Measurements from ENCODE around the gene HKDC1. TPM values are rescaled to one million over a fixed set of nuclear protein-coding genes. Genes with fewer than 3 reads are reported as not detected.
A peak's percentile ranks its signal among the peaks of the same experiment; 100 is the strongest.
"Not testable (repeated sequence)": the region's sequence is repeated elsewhere in the genome, so short reads cannot be mapped to it uniquely, and the experiment has no call there.

The HKDC1 gene
- total RNA-seq, 1 experiment from 2014 or later: 0.68 TPM

GRCh38 chr10:69303632-69304051, 83.5 kb downstream of the HKDC1 start:
- CTCF ChIA-PET: interaction anchor here (1.5 kb wide), 1 partner anchor 51 kb away, joined by 3 read pairs; no protein-coding TSS in a partner anchor
- intact Hi-C loops (cut with micrococcal nuclease): no loop called here

GRCh38 chr10:69306421-69306820, 86.3 kb downstream of the HKDC1 start:
- no peak overlapping the region for H3K27ac Mint-ChIP-seq (ENCODE audit: low read depth, unreplicated experiment)
- no peaks in the 10 kb centered on the region for H3K27me3 Mint-ChIP-seq (ENCODE audit: insufficient read depth, unreplicated experiment)
- intact Hi-C loops (cut with micrococcal nuclease): no loop called here
- no peak for DNase-seq (ENCODE audit: unreplicated experiment)
- H3K4me3 Mint-ChIP-seq (ENCODE audit: unreplicated experiment): no peak overlapping the region
- no peak for TF ChIP-seq CTCF (IDR thresholded peaks at IDR 0.05; ENCODE audit: unreplicated experiment)
- no TSS peak for BruUV-seq (replicated peaks)
- ChIA-PET CTCF (interaction anchor here (0.7 kb wide), 1 partner anchor 15 kb away, joined by 3 read pairs; no protein-coding TSS in a partner anchor), POLR2A (interaction anchor here (1.0 kb wide), 2 partner anchors 12 to 31 kb away, joined by 3 read pairs; no protein-coding TSS in a partner anchor)
- H3K4me1 Mint-ChIP-seq (ENCODE audit: insufficient read depth, unreplicated experiment): peaks cover 6% of the 10 kb centered on the region
- H3K36me3 Mint-ChIP-seq (ENCODE audit: insufficient read depth, unreplicated experiment): no peaks in the 10 kb centered on the region
- H3K9me3 Mint-ChIP-seq (ENCODE audit: unreplicated experiment): no peaks in the 10 kb centered on the region

More at GRCh38 chr10:69303632-69304051, 83.5 kb downstream of the HKDC1 start:
- H3K27ac Mint-ChIP-seq (ENCODE audit: low read depth, unreplicated experiment): no peak overlapping the region
- peak; percentile 35 for DNase-seq (ENCODE audit: unreplicated experiment)
- POLR2A ChIA-PET: interaction anchor here (0.7 to 2.1 kb wide), 5 partner anchors 10 to 34 kb away, joined by 3 to 7 read pairs (median 3); no protein-coding TSS in a partner anchor
- no peaks in the 10 kb centered on the region for H3K9me3 Mint-ChIP-seq (ENCODE audit: unreplicated experiment)
- H3K36me3 Mint-ChIP-seq (ENCODE audit: insufficient read depth, unreplicated experiment): no peaks in the 10 kb centered on the region
- no peak for TF ChIP-seq CTCF (IDR thresholded peaks at IDR 0.05; ENCODE audit: unreplicated experiment)
- H3K27me3 Mint-ChIP-seq (ENCODE audit: insufficient read depth, unreplicated experiment): no peaks in the 10 kb centered on the region
- peaks cover 6% of the 10 kb centered on the region for H3K4me1 Mint-ChIP-seq (ENCODE audit: insufficient read depth, unreplicated experiment)
- no TSS peak for BruUV-seq (replicated peaks)
- H3K4me3 Mint-ChIP-seq (ENCODE audit: unreplicated experiment): no peak overlapping the region

GRCh38 chr10:69307434-69307833, 87.3 kb downstream of the HKDC1 start:
- Mint-ChIP-seq H3K9me3 (ENCODE audit: unreplicated experiment) (no peaks in the 10 kb centered on the region), H3K27me3 (ENCODE audit: insufficient read depth, unreplicated experiment) (no peaks in the 10 kb centered on the region), H3K27ac (ENCODE audit: low read depth, unreplicated experiment) (no peak overlapping the region), H3K4me3 (ENCODE audit: unreplicated experiment) (no peak overlapping the region), H3K4me1 (ENCODE audit: insufficient read depth, unreplicated experiment) (peaks cover 6% of the 10 kb centered on the region), H3K36me3 (ENCODE audit: insufficient read depth, unreplicated experiment) (no peaks in the 10 kb centered on the region)
- no peak for DNase-seq (ENCODE audit: unreplicated experiment)
- TF ChIP-seq CTCF (IDR thresholded peaks at IDR 0.05; ENCODE audit: unreplicated experiment): no peak
- BruUV-seq (replicated peaks): no TSS peak
- ChIA-PET CTCF (no interaction called here), POLR2A (no interaction called here)
- intact Hi-C loops (cut with micrococcal nuclease): no loop called here

GRCh38 chr10:69308304-69308703, 88.2 kb downstream of the HKDC1 start:
- intact Hi-C loops (cut with micrococcal nuclease); CTCF ChIA-PET: not testable (repeated sequence)

GRCh38 chr10:69311309-69311708, 91.2 kb downstream of the HKDC1 start:
- no TSS peak for BruUV-seq (replicated peaks)
- no peaks in the 10 kb centered on the region for H3K36me3 Mint-ChIP-seq (ENCODE audit: insufficient read depth, unreplicated experiment)
- H3K27ac Mint-ChIP-seq (ENCODE audit: low read depth, unreplicated experiment): no peak overlapping the region

More at GRCh38 chr10:69308304-69308703, 88.2 kb downstream of the HKDC1 start:
- H3K36me3 Mint-ChIP-seq (ENCODE audit: insufficient read depth, unreplicated experiment); H3K4me3 Mint-ChIP-seq (ENCODE audit: unreplicated experiment); H3K27ac Mint-ChIP-seq (ENCODE audit: low read depth, unreplicated experiment); BruUV-seq (replicated peaks); POLR2A ChIA-PET; H3K4me1 Mint-ChIP-seq (ENCODE audit: insufficient read depth, unreplicated experiment); DNase-seq (ENCODE audit: unreplicated experiment); H3K9me3 Mint-ChIP-seq (ENCODE audit: unreplicated experiment); H3K27me3 Mint-ChIP-seq (ENCODE audit: insufficient read depth, unreplicated experiment): not testable (repeated sequence)

More at GRCh38 chr10:69311309-69311708, 91.2 kb downstream of the HKDC1 start:
- intact Hi-C loops (cut with micrococcal nuclease): no loop called here
- POLR2A ChIA-PET: no interaction called here
- TF ChIP-seq CTCF (IDR thresholded peaks at IDR 0.05; ENCODE audit: unreplicated experiment): no peak
- Mint-ChIP-seq H3K4me3 (ENCODE audit: unreplicated experiment) (no peak overlapping the region), H3K27me3 (ENCODE audit: insufficient read depth, unreplicated experiment) (no peaks in the 10 kb centered on the region), H3K9me3 (ENCODE audit: unreplicated experiment) (no peaks in the 10 kb centered on the region), H3K4me1 (ENCODE audit: insufficient read depth, unreplicated experiment) (peaks cover 7% of the 10 kb centered on the region)
- CTCF ChIA-PET: no interaction called here
- DNase-seq (ENCODE audit: unreplicated experiment): no peak

All from MCF 10A (cell line).